ENCODE measurements around the gene NMRAL1.

DNA sequence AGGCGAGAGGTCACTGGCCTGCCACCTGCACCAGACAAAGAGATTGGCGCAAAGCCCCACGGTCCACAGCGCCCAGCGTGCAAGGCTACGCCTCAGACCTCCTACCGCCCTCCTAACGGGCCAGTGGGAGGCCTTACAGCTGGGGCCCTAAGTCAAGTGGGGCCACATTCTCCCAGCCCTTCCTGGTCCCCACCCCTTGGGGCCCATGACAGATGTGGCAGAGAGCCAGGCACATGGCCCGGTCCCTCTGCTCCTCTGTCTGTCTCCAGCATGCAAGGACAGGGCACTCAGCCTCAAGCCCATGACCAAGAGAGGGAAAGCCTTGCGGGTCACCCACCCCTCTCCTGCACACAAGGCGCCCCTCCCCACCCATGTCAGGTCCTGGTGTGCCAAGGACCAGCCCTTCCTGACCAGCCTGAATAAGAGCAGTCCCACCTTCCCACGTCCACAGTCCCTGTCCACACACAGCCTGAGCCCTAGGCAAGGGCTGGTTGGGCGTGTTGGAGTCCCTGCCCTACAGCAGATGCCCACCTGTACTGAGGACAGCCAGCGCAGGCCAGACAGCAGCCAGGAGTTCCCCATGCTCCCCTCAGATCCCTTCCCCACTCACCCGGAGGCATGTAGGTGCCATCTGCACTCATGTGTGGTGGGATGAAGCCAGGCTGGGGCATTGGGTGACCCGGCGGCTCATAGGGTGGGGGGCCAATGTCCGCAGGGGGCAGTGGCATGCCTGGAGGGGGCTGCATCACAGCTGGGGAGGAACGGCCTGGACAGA is 38.8 kb upstream of the NMRAL1 start:
- TF ChIP-seq SUZ12 (IDR thresholded peaks at IDR 0.05; ENCODE audit: extremely low read depth, insufficient read depth, insufficient read length) (no peak), YY1 (IDR thresholded peaks at IDR 0.05; ENCODE audit: insufficient read depth, insufficient read length) (no peak)

Measured in NT2/D1 (cell line).